ENCODE measurements around the gene CELF2. TPM values are rescaled to one million over a fixed set of nuclear protein-coding genes. Genes with fewer than 3 reads are reported as not detected.

Gene CELF2
- polyA plus RNA-seq, 1 donor from 2014 or later: 55.5 TPM

GRCh38 chr10:11297136-11297535 is 279.5 kb downstream of the CELF2 start:
- TF ChIP-seq POLR2AphosphoS5 (IDR thresholded peaks at IDR 0.05) (no peak), REST (IDR thresholded peaks at IDR 0.05; ENCODE audit: borderline replicate concordance) (no peak)
- no peaks in the 10 kb centered on the region for H3K79me2 ChIP-seq (replicated peaks; ENCODE audit: insufficient read depth, low read length)
- no peaks in the 10 kb centered on the region for H3K9me3 ChIP-seq (ENCODE audit: low read length)
- no peaks in the 10 kb centered on the region for H4K20me1 ChIP-seq (ENCODE audit: insufficient read depth)
- no peak overlapping the region for H3K9ac ChIP-seq (ENCODE audit: low read length)
- H3K4me3 ChIP-seq (ENCODE audit: low read length): no peak overlapping the region
- no peak overlapping the region for H3K27ac ChIP-seq (ENCODE audit: low read length)
- no peaks in the 10 kb centered on the region for H3K9me2 ChIP-seq (ENCODE audit: insufficient read depth, low read length)
- no peak overlapping the region for H2AFZ ChIP-seq (ENCODE audit: low read depth, low read length)
- peaks cover 5% of the 10 kb centered on the region for H3K36me3 ChIP-seq (ENCODE audit: insufficient read depth, low read length)
- no peaks in the 10 kb centered on the region for H3F3A ChIP-seq (ENCODE audit: insufficient read depth, low read length, poor library complexity, severe bottlenecking)
- H3K4me2 ChIP-seq (ENCODE audit: low read length): no peak overlapping the region
- no peaks in the 10 kb centered on the region for H3K27me3 ChIP-seq (ENCODE audit: insufficient read depth, low read depth, low read length)

- no peaks in the 10 kb centered on the region for H3K27me3 ChIP-seq (ENCODE audit: insufficient read depth, low read depth, low read length)
- H3K4me2 ChIP-seq (ENCODE audit: low read length): no peak overlapping the region
- peaks cover 6% of the 10 kb centered on the region for H3K36me3 ChIP-seq (ENCODE audit: insufficient read depth, low read length)
- no peaks in the 10 kb centered on the region for H3K9me3 ChIP-seq (ENCODE audit: low read length)
- no peaks in the 10 kb centered on the region for H3K9me2 ChIP-seq (ENCODE audit: insufficient read depth, low read length)
- H2AFZ ChIP-seq (ENCODE audit: low read depth, low read length): no peak overlapping the region
- no peaks in the 10 kb centered on the region for H3F3A ChIP-seq (ENCODE audit: insufficient read depth, low read length, poor library complexity, severe bottlenecking)
- no peak overlapping the region for H3K27ac ChIP-seq (ENCODE audit: low read length)
- H4K20me1 ChIP-seq (ENCODE audit: insufficient read depth): no peaks in the 10 kb centered on the region
- no peak overlapping the region for H3K9ac ChIP-seq (ENCODE audit: low read length)
- no peak for TF ChIP-seq EZH2 (IDR thresholded peaks at IDR 0.05; ENCODE audit: borderline replicate concordance, insufficient read depth, low read length, poor library complexity, severe bottlenecking)
- no peak for TF ChIP-seq POLR2AphosphoS5 (IDR thresholded peaks at IDR 0.05)
- no peak for TF ChIP-seq RAD21 (conservative IDR thresholded peaks at IDR 0.05)
- TF ChIP-seq REST (IDR thresholded peaks at IDR 0.05; ENCODE audit: borderline replicate concordance): no peak
- TF ChIP-seq TAF1 (IDR thresholded peaks at IDR 0.05; ENCODE audit: low read depth): no peak
- no peak for TF ChIP-seq SMC3 (conservative IDR thresholded peaks at IDR 0.05; ENCODE audit: poor library complexity)
- no peak for TF ChIP-seq CTCF (IDR thresholded peaks at IDR 0.05; ENCODE audit: poor library complexity, severe bottlenecking)
- TF ChIP-seq MXI1 (conservative IDR thresholded peaks at IDR 0.05; ENCODE audit: poor library complexity, severe bottlenecking): no peak
- TF ChIP-seq EP300 (conservative IDR thresholded peaks at IDR 0.05; ENCODE audit: poor library complexity, severe bottlenecking): no peak
- no peaks in the 10 kb centered on the region for H3K79me2 ChIP-seq (replicated peaks; ENCODE audit: insufficient read depth, low read length)
- H3K4me3 ChIP-seq (ENCODE audit: low read length): no peak overlapping the region
Observed at GRCh38 chr10:11298116-11298515, 280.4 kb downstream of the CELF2 start.
